ENCODE data around the gene SPATA16. TPM values are rescaled to one million over a fixed set of nuclear protein-coding genes. Genes with fewer than 3 reads are reported as not detected.
"Not testable (repeated sequence)": the region's sequence is repeated elsewhere in the genome, so short reads cannot be mapped to it uniquely, and the experiment has no call there.

The SPATA16 gene
- total RNA-seq, 1 experiment from 2014 or later: not detected

DNA sequence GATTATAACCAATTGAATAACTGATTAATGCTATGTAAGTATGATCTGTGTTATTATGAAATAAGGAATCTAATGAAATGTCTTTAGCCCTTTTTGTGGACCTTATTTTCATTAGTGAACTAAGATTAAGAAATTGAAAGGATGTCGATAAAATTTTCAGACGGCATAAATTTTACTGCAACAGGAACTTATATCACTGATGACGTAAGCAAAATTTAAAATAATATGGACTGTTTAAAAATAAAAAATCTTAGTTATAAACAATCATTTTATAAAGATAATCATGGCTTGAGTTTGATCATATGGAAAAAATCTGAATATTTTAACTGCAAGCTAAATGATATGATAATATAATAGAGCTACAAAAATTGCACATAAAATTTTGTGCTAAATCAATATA is 112.7 kb downstream of the SPATA16 start:
- H3K9me2 ChIP-seq (replicated peaks; ENCODE audit: insufficient read depth, low read length): no peaks in the 10 kb centered on the region
- no peaks in the 10 kb centered on the region for H4K20me1 ChIP-seq (ENCODE audit: insufficient read depth, low read depth, low read length)
- H3K27ac ChIP-seq (ENCODE audit: low read length): no peak overlapping the region
- DNase-seq: no peak
- no peaks in the 10 kb centered on the region for H3K36me3 ChIP-seq (ENCODE audit: insufficient read depth, low read length)
- no peak overlapping the region for H3K9ac ChIP-seq (ENCODE audit: low read length)
- H3K4me2 ChIP-seq (ENCODE audit: low read depth, low read length, poor library complexity, severe bottlenecking): no peak overlapping the region
- H3K9me3 ChIP-seq (ENCODE audit: low read length): no peaks in the 10 kb centered on the region
- H3K4me3 ChIP-seq (ENCODE audit: low read length): no peak overlapping the region
- no peaks in the 10 kb centered on the region for H3K4me1 ChIP-seq (ENCODE audit: low read length)
- no peaks in the 10 kb centered on the region for H3K27me3 ChIP-seq (ENCODE audit: low read length)
- no peak overlapping the region for H2AFZ ChIP-seq (ENCODE audit: low read length)
- H3K79me2 ChIP-seq (ENCODE audit: low read length): no peaks in the 10 kb centered on the region

GRCh38 chr3:173027429-173027828 is 113.6 kb downstream of the SPATA16 start:
- Histone ChIP-seq H3K79me2 (ENCODE audit: low read length) (no peaks in the 10 kb centered on the region), H3K4me3 (ENCODE audit: low read length) (no peak overlapping the region), H3K27ac (ENCODE audit: low read length) (no peak overlapping the region), H3K36me3 (ENCODE audit: insufficient read depth, low read length) (no peaks in the 10 kb centered on the region), H3K9ac (ENCODE audit: low read length) (no peak overlapping the region), H3K9me3 (ENCODE audit: low read length) (no peaks in the 10 kb centered on the region), H3K9me2 (replicated peaks; ENCODE audit: insufficient read depth, low read length) (no peaks in the 10 kb centered on the region), H3K27me3 (ENCODE audit: low read length) (no peaks in the 10 kb centered on the region), H4K20me1 (ENCODE audit: insufficient read depth, low read depth, low read length) (no peaks in the 10 kb centered on the region), H3K4me2 (ENCODE audit: low read depth, low read length, poor library complexity, severe bottlenecking) (no peak overlapping the region), H3K4me1 (ENCODE audit: low read length) (no peaks in the 10 kb centered on the region), H2AFZ (ENCODE audit: low read length) (no peak overlapping the region)
- no peak for DNase-seq

DNA sequence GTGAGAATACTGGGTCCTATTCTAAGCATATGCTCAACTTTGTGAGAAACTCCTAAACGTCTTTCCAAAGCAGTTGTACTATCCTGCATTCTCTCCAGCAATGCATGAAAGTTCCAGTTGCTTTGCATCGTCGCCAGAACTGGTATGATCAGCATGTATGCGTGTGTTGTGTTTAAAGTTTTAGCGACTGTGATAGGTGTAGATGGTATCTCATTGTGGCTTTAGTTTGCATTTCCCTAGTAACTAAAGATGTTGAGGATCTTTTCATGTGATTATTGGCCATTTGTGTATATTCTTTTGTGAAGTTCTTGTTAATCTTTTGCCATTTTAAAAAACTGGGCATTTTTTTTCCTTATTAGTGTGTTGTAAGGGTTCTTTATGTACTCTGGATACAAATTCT is 115.1 kb downstream of the SPATA16 start:
- Histone ChIP-seq H3K9ac (ENCODE audit: low read length) (no peak overlapping the region), H3K79me2 (ENCODE audit: low read length) (no peaks in the 10 kb centered on the region), H3K4me3 (ENCODE audit: low read length) (no peak overlapping the region), H3K36me3 (ENCODE audit: insufficient read depth, low read length) (no peaks in the 10 kb centered on the region), H4K20me1 (ENCODE audit: insufficient read depth, low read depth, low read length) (no peaks in the 10 kb centered on the region), H3K9me2 (replicated peaks; ENCODE audit: insufficient read depth, low read length) (no peaks in the 10 kb centered on the region), H3K4me1 (ENCODE audit: low read length) (no peaks in the 10 kb centered on the region), H3K9me3 (ENCODE audit: low read length) (no peaks in the 10 kb centered on the region), H3K27me3 (ENCODE audit: low read length) (no peaks in the 10 kb centered on the region), H3K4me2 (ENCODE audit: low read depth, low read length, poor library complexity, severe bottlenecking) (no peak overlapping the region), H3K27ac (ENCODE audit: low read length) (no peak overlapping the region), H2AFZ (ENCODE audit: low read length) (no peak overlapping the region)
- no peak for DNase-seq

DNA sequence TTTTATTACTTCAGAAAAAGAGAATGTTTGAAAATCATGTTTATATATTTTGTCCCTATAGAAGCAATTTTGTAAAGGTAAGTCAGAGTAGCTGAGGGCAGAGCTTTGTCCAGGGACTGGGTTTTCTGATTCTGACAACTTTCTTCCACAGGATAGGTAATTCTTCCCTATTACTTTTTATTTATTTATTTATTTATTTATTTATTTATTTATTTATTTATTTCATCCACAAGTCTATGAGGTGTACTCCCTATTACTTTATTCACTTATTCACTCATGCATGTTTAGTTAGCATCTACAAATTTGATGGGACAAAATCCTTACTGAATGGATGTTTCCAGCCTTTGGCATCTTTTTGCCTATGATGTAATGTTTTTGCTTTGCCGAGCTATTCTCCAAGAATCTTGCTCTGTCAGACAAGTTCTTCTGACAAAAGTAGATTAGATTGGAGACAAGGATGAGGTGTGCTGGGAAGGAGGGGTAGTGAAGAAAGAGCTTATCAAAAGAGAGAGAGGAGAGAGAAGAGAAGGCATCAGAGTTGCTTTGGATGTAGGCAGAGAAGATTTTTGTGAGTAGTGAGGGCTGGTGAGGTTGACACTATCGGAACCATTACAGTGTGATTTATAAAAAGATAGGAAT is 119.4 kb downstream of the SPATA16 start:
- Histone ChIP-seq H3K4me3 (ENCODE audit: low read length) (no peak overlapping the region), H3K27ac (ENCODE audit: low read length) (no peak overlapping the region), H3K4me2 (ENCODE audit: low read depth, low read length, poor library complexity, severe bottlenecking) (no peak overlapping the region), H3K4me1 (ENCODE audit: low read length) (no peaks in the 10 kb centered on the region), H3K79me2 (ENCODE audit: low read length) (no peaks in the 10 kb centered on the region), H3K9ac (ENCODE audit: low read length) (no peak overlapping the region), H2AFZ (ENCODE audit: low read length) (no peak overlapping the region), H3K9me2 (replicated peaks; ENCODE audit: insufficient read depth, low read length) (no peaks in the 10 kb centered on the region), H3K36me3 (ENCODE audit: insufficient read depth, low read length) (no peaks in the 10 kb centered on the region), H3K27me3 (ENCODE audit: low read length) (no peaks in the 10 kb centered on the region), H4K20me1 (ENCODE audit: insufficient read depth, low read depth, low read length) (no peaks in the 10 kb centered on the region), H3K9me3 (ENCODE audit: low read length) (no peaks in the 10 kb centered on the region)
- DNase-seq: no peak

GRCh38 chr3:173020128-173020527 is 120.9 kb downstream of the SPATA16 start:
- not testable (repeated sequence) for H3K9ac ChIP-seq (ENCODE audit: low read length); H3K27ac ChIP-seq (ENCODE audit: low read length); H3K36me3 ChIP-seq (ENCODE audit: insufficient read depth, low read length); H3K9me2 ChIP-seq (replicated peaks; ENCODE audit: insufficient read depth, low read length); H2AFZ ChIP-seq (ENCODE audit: low read length); H4K20me1 ChIP-seq (ENCODE audit: insufficient read depth, low read depth, low read length); H3K79me2 ChIP-seq (ENCODE audit: low read length); H3K4me1 ChIP-seq (ENCODE audit: low read length); H3K4me3 ChIP-seq (ENCODE audit: low read length); DNase-seq; H3K9me3 ChIP-seq (ENCODE audit: low read length); H3K27me3 ChIP-seq (ENCODE audit: low read length); H3K4me2 ChIP-seq (ENCODE audit: low read depth, low read length, poor library complexity, severe bottlenecking)

- no peak for DNase-seq
- H3K9ac ChIP-seq (ENCODE audit: low read length): no peak overlapping the region
- H3K36me3 ChIP-seq (ENCODE audit: insufficient read depth, low read length): no peaks in the 10 kb centered on the region
- H3K4me3 ChIP-seq (ENCODE audit: low read length): no peak overlapping the region
- H3K4me2 ChIP-seq (ENCODE audit: low read depth, low read length, poor library complexity, severe bottlenecking): no peak overlapping the region
- H3K79me2 ChIP-seq (ENCODE audit: low read length): no peaks in the 10 kb centered on the region
- H3K9me2 ChIP-seq (replicated peaks; ENCODE audit: insufficient read depth, low read length): no peaks in the 10 kb centered on the region
- H3K9me3 ChIP-seq (ENCODE audit: low read length): no peaks in the 10 kb centered on the region
- no peak overlapping the region for H2AFZ ChIP-seq (ENCODE audit: low read length)
- no peak overlapping the region for H3K27ac ChIP-seq (ENCODE audit: low read length)
- H3K27me3 ChIP-seq (ENCODE audit: low read length): no peaks in the 10 kb centered on the region
- H4K20me1 ChIP-seq (ENCODE audit: insufficient read depth, low read depth, low read length): no peaks in the 10 kb centered on the region
- no peaks in the 10 kb centered on the region for H3K4me1 ChIP-seq (ENCODE audit: low read length)
Observed at GRCh38 chr3:173019378-173019777, 121.7 kb downstream of the SPATA16 start.

GRCh38 chr3:173018758-173019157 is 122.3 kb downstream of the SPATA16 start:
- Histone ChIP-seq H4K20me1 (ENCODE audit: insufficient read depth, low read depth, low read length) (no peaks in the 10 kb centered on the region), H3K4me3 (ENCODE audit: low read length) (no peak overlapping the region), H3K4me2 (ENCODE audit: low read depth, low read length, poor library complexity, severe bottlenecking) (no peak overlapping the region), H2AFZ (ENCODE audit: low read length) (no peak overlapping the region), H3K9me3 (ENCODE audit: low read length) (no peaks in the 10 kb centered on the region), H3K9me2 (replicated peaks; ENCODE audit: insufficient read depth, low read length) (no peaks in the 10 kb centered on the region), H3K79me2 (ENCODE audit: low read length) (no peaks in the 10 kb centered on the region), H3K9ac (ENCODE audit: low read length) (no peak overlapping the region), H3K27ac (ENCODE audit: low read length) (no peak overlapping the region), H3K27me3 (ENCODE audit: low read length) (no peaks in the 10 kb centered on the region), H3K4me1 (ENCODE audit: low read length) (no peaks in the 10 kb centered on the region), H3K36me3 (ENCODE audit: insufficient read depth, low read length) (no peaks in the 10 kb centered on the region)
- no peak for DNase-seq

DNA sequence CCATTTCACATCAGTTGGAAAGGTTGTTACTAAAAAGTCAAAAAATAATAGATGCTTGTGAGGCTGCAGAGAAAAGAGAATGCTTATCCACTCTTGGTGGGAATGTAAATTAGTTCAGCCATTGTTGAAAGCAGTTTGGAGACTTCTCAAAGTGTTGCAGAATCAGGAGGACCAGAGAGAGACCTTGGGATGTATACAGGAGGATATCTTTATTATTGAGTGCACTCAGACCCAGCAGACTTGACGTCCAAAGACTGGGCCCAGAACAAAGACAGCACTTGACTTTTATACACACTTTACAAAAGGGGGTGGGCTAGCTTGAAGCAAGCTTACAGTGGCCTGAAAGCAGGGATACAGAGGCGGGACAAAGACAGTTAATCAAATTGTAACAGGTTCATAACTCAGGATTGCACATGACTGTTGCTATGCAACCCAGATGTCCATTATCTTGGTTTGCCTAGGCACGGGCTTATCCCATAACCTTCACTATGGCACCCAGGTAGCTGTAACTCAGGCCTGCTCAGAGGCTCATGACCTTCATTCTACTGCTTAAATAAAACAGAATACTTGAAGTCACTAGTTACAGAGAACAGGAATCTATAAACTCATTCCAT is 127.7 kb downstream of the SPATA16 start:
- Histone ChIP-seq H3K4me1 (ENCODE audit: low read length) (no peaks in the 10 kb centered on the region), H3K79me2 (ENCODE audit: low read length) (no peaks in the 10 kb centered on the region), H3K36me3 (ENCODE audit: insufficient read depth, low read length) (no peaks in the 10 kb centered on the region), H3K9ac (ENCODE audit: low read length) (no peak overlapping the region), H4K20me1 (ENCODE audit: insufficient read depth, low read depth, low read length) (no peaks in the 10 kb centered on the region), H2AFZ (ENCODE audit: low read length) (no peak overlapping the region), H3K9me3 (ENCODE audit: low read length) (no peaks in the 10 kb centered on the region), H3K4me3 (ENCODE audit: low read length) (no peak overlapping the region), H3K27ac (ENCODE audit: low read length) (no peak overlapping the region), H3K27me3 (ENCODE audit: low read length) (no peaks in the 10 kb centered on the region), H3K9me2 (replicated peaks; ENCODE audit: insufficient read depth, low read length) (no peaks in the 10 kb centered on the region), H3K4me2 (ENCODE audit: low read depth, low read length, poor library complexity, severe bottlenecking) (no peak overlapping the region)
- no peak for DNase-seq

Measured in Karpas-422 (cell line).